ENCODE results near the gene DCC. TPM values are rescaled to one million over a fixed set of nuclear protein-coding genes. Genes with fewer than 3 reads are reported as not detected.

DCC gene
- polyA plus RNA-seq, 1 donor (not counting 4 experiments of a cell fraction or from before 2014, with no cell fraction given), result not detected

- no peak overlapping the region for H3K9ac ChIP-seq (ENCODE audit: control insufficient read depth, extremely low read depth, insufficient read depth, low read length)
- DNase-seq (ENCODE audit: low read depth, low spot score), result no peak
- H2AFZ ChIP-seq (ENCODE audit: control insufficient read depth, low read length), result no peak overlapping the region
- H3K27me3 ChIP-seq (ENCODE audit: control insufficient read depth, extremely low read depth, insufficient read depth, low read length), result no peaks in the 10 kb centered on the region
- no peaks in the 10 kb centered on the region for H3K9me3 ChIP-seq (ENCODE audit: control insufficient read depth, low read depth, low read length)
- H3K79me2 ChIP-seq (ENCODE audit: control insufficient read depth, insufficient read depth, low read length), result no peaks in the 10 kb centered on the region
- TF ChIP-seq EZH2 (IDR thresholded peaks at IDR 0.05; ENCODE audit: low read length), result no peak
- TF ChIP-seq CTCF (optimal IDR thresholded peaks at IDR 0.05 in 1 of 3, IDR thresholded peaks at IDR 0.05 in 1 of 3, conservative IDR thresholded peaks at IDR 0.05 in 1 of 3; ENCODE audit: extremely low read depth in 1 of 3, insufficient read depth in 2 of 3, low read length in 3 of 3), result no peak
- H4K20me1 ChIP-seq (ENCODE audit: control insufficient read depth, extremely low read depth, insufficient read depth, low read length), result no peaks in the 10 kb centered on the region
- no peak overlapping the region for H3K4me3 ChIP-seq (ENCODE audit: control insufficient read depth in 2 of 3, extremely low read depth in 1 of 3, insufficient read depth in 2 of 3, low read depth in 1 of 3, low read length in 3 of 3)
- H3K9me1 ChIP-seq (ENCODE audit: control insufficient read depth, extremely low read depth, insufficient read depth, low read length), result no peaks in the 10 kb centered on the region
- FAIRE-seq, result no peak
- H3K4me1 ChIP-seq (ENCODE audit: control insufficient read depth, extremely low read depth, insufficient read depth, low read length), result no peaks in the 10 kb centered on the region
- no peak overlapping the region for H3K27ac ChIP-seq (ENCODE audit: control insufficient read depth, insufficient read depth, low read length)
- H3K4me2 ChIP-seq (ENCODE audit: control insufficient read depth, extremely low read depth, insufficient read depth, low read depth, low read length), result no peak overlapping the region
- H3K36me3 ChIP-seq (ENCODE audit: control insufficient read depth in 2 of 2, extremely low read depth in 1 of 2, insufficient read depth in 2 of 2, low read length in 2 of 2), result no peaks in the 10 kb centered on the region
- dilution Hi-C loops (cut with MboI; ENCODE audit: extremely low pct_ligation_motif_present, low sequenced_read_pairs), result no loop called here
Observed at GRCh38 chr18:52979892-52980291, 639.9 kb downstream of the DCC start.

GRCh38 chr18:52991246-52991645 lies 651.2 kb downstream of the DCC start:
- dilution Hi-C loops (cut with MboI; ENCODE audit: extremely low pct_ligation_motif_present, low sequenced_read_pairs), result no loop called here
- no peak overlapping the region for H3K9ac ChIP-seq (ENCODE audit: control insufficient read depth, extremely low read depth, insufficient read depth, low read length)
- no peak overlapping the region for H3K4me2 ChIP-seq (ENCODE audit: control insufficient read depth, extremely low read depth, insufficient read depth, low read depth, low read length)
- H3K9me3 ChIP-seq (ENCODE audit: control insufficient read depth, low read depth, low read length), result no peaks in the 10 kb centered on the region
- H4K20me1 ChIP-seq (ENCODE audit: control insufficient read depth, extremely low read depth, insufficient read depth, low read length), result no peaks in the 10 kb centered on the region
- no peaks in the 10 kb centered on the region for H3K9me1 ChIP-seq (ENCODE audit: control insufficient read depth, extremely low read depth, insufficient read depth, low read length)
- no peak overlapping the region for H2AFZ ChIP-seq (ENCODE audit: control insufficient read depth, low read length)
- no peaks in the 10 kb centered on the region for H3K4me1 ChIP-seq (ENCODE audit: control insufficient read depth, extremely low read depth, insufficient read depth, low read length)
- no peak overlapping the region for H3K27ac ChIP-seq (ENCODE audit: control insufficient read depth, insufficient read depth, low read length)
- FAIRE-seq (no peak), DNase-seq (ENCODE audit: low read depth, low spot score) (no peak)
- H3K27me3 ChIP-seq (ENCODE audit: control insufficient read depth, extremely low read depth, insufficient read depth, low read length), result no peaks in the 10 kb centered on the region
- H3K36me3 ChIP-seq (ENCODE audit: control insufficient read depth in 2 of 2, extremely low read depth in 1 of 2, insufficient read depth in 2 of 2, low read length in 2 of 2), result no peaks in the 10 kb centered on the region
- TF ChIP-seq EZH2 (IDR thresholded peaks at IDR 0.05; ENCODE audit: low read length) (no peak), CTCF (optimal IDR thresholded peaks at IDR 0.05 in 1 of 3, IDR thresholded peaks at IDR 0.05 in 1 of 3, conservative IDR thresholded peaks at IDR 0.05 in 1 of 3; ENCODE audit: extremely low read depth in 1 of 3, insufficient read depth in 2 of 3, low read length in 3 of 3) (no peak)
- H3K79me2 ChIP-seq (ENCODE audit: control insufficient read depth, insufficient read depth, low read length), result no peaks in the 10 kb centered on the region
- no peak overlapping the region for H3K4me3 ChIP-seq (ENCODE audit: control insufficient read depth in 2 of 3, extremely low read depth in 1 of 3, insufficient read depth in 2 of 3, low read depth in 1 of 3, low read length in 3 of 3)

Data from keratinocyte (primary cell).